ENCODE results near the gene OSGEP. TPM values are rescaled to one million over a fixed set of nuclear protein-coding genes. Genes with fewer than 3 reads are reported as not detected.
"Not testable (repeated sequence)": the region's sequence is repeated elsewhere in the genome, so short reads cannot be mapped to it uniquely, and the experiment has no call there.

The OSGEP gene
- total RNA-seq, 1 donor from 2014 or later: 56.2 TPM

- intact Hi-C loops (cut with micrococcal nuclease): loop anchor here (2.0 kb wide), 1 partner anchor 18 kb away; no protein-coding TSS in a partner anchor
These were observed 15.9 kb upstream of the OSGEP start for GRCh38 chr14:20470603-20470901.

GRCh38 chr14:20469890-20470602 is 15.4 kb upstream of the OSGEP start:
- intact Hi-C loops (cut with micrococcal nuclease): loop anchor here (1.0 to 10.0 kb wide), 10 partner anchors 7 to 1005 kb away; partner anchors contain the start of genes APEX1, PARP2, PIP4P1 and RAB2B

GRCh38 chr14:20469242-20469889 is 14.8 kb upstream of the OSGEP start, which contains the start of gene PNP:
PNP (plus strand) TSS chr14:20469406; CDS start chr14:20469525, 119 bp downstream.
- intact Hi-C loops (cut with micrococcal nuclease): loop anchor here (1.0 to 10.0 kb wide), 9 partner anchors 8 to 1005 kb away; partner anchors contain the start of genes APEX1, PARP2, PIP4P1 and RAB2B

- intact Hi-C loops (cut with micrococcal nuclease): loop anchor here (1.0 to 10.0 kb wide), 9 partner anchors 8 to 1006 kb away; partner anchors contain the start of genes APEX1, PARP2, PIP4P1 and RAB2B
These were observed 14.2 kb upstream of the OSGEP start for GRCh38 chr14:20468764-20469241.

GRCh38 chr14:20461225-20462141 is 6.9 kb upstream of the OSGEP start, which contains the start of gene PIP4P1:
PIP4P1 (minus strand) TSS chr14:20461434; CDS start chr14:20461325, 109 bp downstream.
- intact Hi-C loops (cut with micrococcal nuclease): loop anchor here (1.0 to 10.0 kb wide), 9 partner anchors 7 to 1013 kb away; partner anchors contain the start of genes OSGEP, PARP2, PNP and RAB2B

GRCh38 chr14:20460458-20461224 is 6.0 kb upstream of the OSGEP start:
- intact Hi-C loops (cut with micrococcal nuclease): loop anchor here (1.0 to 10.0 kb wide), 8 partner anchors 9 to 1014 kb away; partner anchors contain the start of genes PARP2, PNP, RAB2B and TEP1

- intact Hi-C loops (cut with micrococcal nuclease): loop anchor here (10.0 kb wide), 1 partner anchor 927 kb away; the partner anchor contains the start of gene SUPT16H
These were observed 3.6 kb upstream of the OSGEP start for GRCh38 chr14:20458031-20458789.

- intact Hi-C loops (cut with micrococcal nuclease): loop anchor here (10.0 kb wide), 1 partner anchor 928 kb away; the partner anchor contains the start of gene SUPT16H
These were observed 2.4 kb upstream of the OSGEP start for GRCh38 chr14:20456971-20457370.

- intact Hi-C loops (cut with micrococcal nuclease): loop anchor here (1.0 to 10.0 kb wide), 12 partner anchors 14 to 929 kb away; partner anchors contain the start of genes CCNB1IP1, HNRNPC, PARP2 and PNP
These were observed 1.0 kb upstream of the OSGEP start for GRCh38 chr14:20455355-20456300.

- intact Hi-C loops (cut with micrococcal nuclease): loop anchor here (10.0 kb wide), 1 partner anchor 932 kb away; the partner anchor contains the start of gene SUPT16H
These were observed 1.8 kb downstream of the OSGEP start for GRCh38 chr14:20452831-20453230.

- intact Hi-C loops (cut with micrococcal nuclease): no loop called here
These were observed 7.7 kb downstream of the OSGEP start for GRCh38 chr14:20446889-20447288.

GRCh38 chr14:20443650-20444049 is 11.0 kb downstream of the OSGEP start:
- intact Hi-C loops (cut with micrococcal nuclease): not testable (repeated sequence)

GRCh38 chr14:20441461-20441860 is 13.2 kb downstream of the OSGEP start:
- intact Hi-C loops (cut with micrococcal nuclease): loop anchor here (1.0 kb wide), 1 partner anchor 28 kb away; the partner anchor contains the start of gene TEP1

- intact Hi-C loops (cut with micrococcal nuclease): loop anchor here (1.0 kb wide), 1 partner anchor 28 kb away; the partner anchor contains the start of gene TEP1
These were observed 13.7 kb downstream of the OSGEP start for GRCh38 chr14:20440882-20441281.

- intact Hi-C loops (cut with micrococcal nuclease): no loop called here
These were observed 14.1 kb downstream of the OSGEP start for GRCh38 chr14:20440465-20440864.

GRCh38 chr14:20438664-20439063 is 15.9 kb downstream of the OSGEP start:
- intact Hi-C loops (cut with micrococcal nuclease): no loop called here

GRCh38 chr14:20436363-20436755 is 18.3 kb downstream of the OSGEP start:
- intact Hi-C loops (cut with micrococcal nuclease): no loop called here

Measured in T-helper 1 cell treated with Interleukin-12 subunit alpha and Interleukin-12 subunit beta and Interleukin-4 antibody, amounts not matched to agents 30 ng/mL and 1 ng/mL, for 36 hours (primary cell).